OCI-M2 (cell line): ENCODE results near the gene CSE1L.
"Not testable (repeated sequence)": the region's sequence is repeated elsewhere in the genome, so short reads cannot be mapped to it uniquely, and the experiment has no call there.

ENCODE experiments used
- DNase-seq: peaks from one replicate; lab custom pipeline; 2025; ENCODE audit not compliant: unreplicated experiment; lab: John Stamatoyannopoulos, UW

Gene CSE1L

DNA sequence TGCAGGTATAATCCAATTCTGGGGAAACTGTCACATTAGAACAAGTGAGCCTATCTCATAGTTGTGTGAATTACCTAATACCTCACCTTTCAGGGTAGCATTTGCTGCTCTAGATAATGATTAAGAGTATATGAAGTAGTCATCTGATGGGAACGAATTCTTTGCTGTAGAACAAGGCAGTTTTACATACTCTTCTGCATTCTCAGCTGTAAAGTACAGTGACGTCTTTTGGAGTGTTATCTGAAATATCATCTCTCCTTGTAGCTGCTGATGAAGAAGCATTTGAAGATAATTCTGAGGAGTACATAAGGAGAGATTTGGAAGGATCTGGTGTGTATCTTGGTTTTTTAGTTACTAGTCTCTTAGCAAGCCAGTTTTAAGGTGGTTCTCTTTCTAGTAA is 28.4 kb downstream of the CSE1L start:
- DNase-seq, result no peak

DNA sequence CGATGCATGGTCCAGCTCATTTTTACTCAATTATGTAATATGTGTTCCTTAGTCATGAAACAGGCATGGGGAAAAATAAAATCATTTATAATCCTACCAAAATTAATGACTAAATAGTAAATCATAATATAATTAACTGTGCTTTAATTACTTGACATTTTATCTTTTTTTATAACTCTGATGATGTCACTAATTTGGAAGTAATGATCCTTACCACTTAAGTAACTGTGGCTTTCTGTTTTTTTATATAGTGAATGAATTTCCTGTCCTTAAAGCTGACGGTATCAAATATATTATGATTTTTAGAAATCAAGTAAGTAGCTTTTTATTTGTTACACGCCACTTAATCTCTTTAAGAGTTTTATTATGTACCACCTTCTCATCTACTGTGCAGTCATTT is 32.2 kb downstream of the CSE1L start:
- DNase-seq, result no peak

DNA sequence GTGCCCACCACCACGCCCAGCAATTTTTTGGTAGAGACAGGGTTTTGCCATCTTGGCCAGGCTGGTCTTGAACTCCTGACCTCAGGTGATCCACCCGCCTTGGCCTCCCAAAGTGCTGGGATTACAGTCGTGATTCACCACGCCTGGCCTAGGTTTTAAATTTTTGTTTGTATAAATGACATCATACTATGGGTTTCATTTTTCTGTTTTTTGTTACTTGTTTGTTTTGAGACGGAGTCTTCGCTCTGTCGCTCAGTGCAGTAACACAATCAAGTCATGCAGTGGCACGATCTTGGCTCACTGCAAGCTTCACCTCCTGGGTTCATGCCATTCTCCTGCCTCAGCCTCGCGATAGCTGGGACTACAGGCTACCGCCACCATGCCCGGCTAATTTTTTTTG is 36.2 kb downstream of the CSE1L start:
- not testable (repeated sequence) for DNase-seq

DNA sequence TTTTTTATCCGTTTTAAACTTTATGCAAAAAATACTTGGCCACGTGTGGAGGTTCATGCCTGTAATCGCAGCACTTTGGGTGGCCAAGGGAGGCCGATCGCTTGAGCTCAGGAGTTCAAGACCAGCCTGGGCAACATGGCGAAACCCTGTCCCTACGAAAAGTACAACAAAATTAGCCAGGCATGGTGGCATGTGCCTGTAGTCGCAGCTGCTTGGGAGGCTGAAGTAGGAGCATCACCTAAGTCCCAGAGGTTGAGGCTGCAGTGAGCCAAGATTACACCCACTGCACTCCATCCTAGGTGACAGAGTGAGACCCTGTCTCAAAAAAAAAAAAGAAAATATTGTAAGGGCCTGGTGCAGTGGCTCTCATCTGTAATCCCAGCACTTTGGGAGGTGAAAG is 45.0 kb downstream of the CSE1L start:
- no peak for DNase-seq

DNA sequence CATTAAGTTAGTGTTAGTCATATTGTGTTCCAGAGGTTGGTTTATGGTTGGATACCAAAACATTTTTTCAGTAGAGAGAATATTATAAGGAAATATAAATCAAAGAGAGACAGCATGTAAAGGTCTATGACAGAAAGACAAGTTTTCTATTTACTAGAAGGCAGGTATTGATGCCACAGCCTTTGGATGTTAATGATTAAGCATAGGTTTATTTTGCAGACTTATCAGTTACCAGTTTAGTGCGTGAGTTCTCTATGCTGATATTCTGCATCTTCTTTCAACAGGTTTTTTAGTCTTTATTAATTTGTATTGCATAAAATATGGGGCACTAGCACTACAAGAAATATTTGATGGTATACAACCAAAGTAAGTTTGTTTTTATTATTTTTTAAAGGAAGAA is 45.6 kb downstream of the CSE1L start:
- DNase-seq, result no peak

- no peak for DNase-seq
Measured at GRCh38 chr20:49096203-49096730, 50.2 kb downstream of the CSE1L start.

GRCh38 chr20:49097159-49097558 is 51.0 kb downstream of the CSE1L start:
- no peak for DNase-seq

DNA sequence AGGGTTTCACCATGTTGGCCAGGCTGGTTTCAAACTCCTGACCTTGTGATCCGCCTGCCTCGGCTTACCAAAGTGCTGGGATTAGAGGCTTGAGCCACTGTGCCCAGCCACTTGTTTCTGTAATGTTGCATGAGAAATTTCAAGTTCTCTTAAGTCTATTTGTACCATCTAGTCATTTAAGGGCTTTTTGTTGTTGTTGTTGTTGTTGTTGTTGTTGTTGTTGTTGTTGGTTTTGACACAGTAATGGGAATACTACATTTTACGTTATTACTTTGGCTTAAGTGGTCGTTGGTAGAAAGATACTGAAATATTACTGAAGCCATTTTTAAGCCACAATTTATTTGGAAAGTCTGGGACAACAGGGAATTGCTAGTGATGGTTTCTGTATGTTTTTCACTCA is 52.0 kb downstream of the CSE1L start:
- no peak for DNase-seq

DNA sequence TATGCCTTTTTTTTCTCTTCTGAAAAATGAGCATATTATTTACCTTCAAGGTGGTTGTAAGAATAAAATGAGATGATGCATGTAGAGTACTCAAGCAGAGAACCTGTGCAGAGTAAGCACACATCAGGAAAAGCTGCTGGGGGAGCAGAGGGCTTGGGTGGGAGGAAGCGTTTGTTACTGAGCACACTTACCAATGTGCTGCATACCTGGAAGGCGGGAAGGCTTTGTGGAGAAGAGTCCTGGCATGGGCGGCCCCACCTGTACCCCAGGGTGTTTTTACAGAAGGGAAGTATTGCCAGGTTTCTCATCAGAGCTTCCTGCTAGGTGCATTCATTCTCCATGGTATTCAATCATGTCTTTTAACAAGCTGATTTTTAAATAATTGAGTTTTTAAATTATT is 52.9 kb downstream of the CSE1L start:
- no peak for DNase-seq

DNA sequence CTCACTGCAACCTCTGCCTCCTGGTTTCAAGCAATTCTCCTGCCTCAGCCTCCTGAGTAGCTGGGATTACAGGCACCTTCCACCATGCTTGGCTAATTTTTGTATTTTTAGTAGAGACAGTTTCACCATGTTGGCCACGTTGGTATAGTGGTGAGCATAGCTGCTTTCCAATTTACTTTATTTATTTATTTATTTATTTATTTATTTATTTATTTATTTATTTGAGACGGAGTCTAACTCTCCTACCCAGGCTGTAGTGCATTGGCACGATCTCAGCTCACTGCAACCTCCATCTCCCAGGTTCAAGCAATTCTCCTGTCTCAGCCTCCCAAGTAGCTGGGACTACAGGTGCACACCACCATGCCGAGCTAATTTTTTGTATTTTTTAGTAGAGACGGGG is 54.2 kb downstream of the CSE1L start:
- DNase-seq, result not testable (repeated sequence)

- DNase-seq, result no peak
Measured at GRCh38 chr20:49100972-49101371, 54.9 kb downstream of the CSE1L start.

DNA sequence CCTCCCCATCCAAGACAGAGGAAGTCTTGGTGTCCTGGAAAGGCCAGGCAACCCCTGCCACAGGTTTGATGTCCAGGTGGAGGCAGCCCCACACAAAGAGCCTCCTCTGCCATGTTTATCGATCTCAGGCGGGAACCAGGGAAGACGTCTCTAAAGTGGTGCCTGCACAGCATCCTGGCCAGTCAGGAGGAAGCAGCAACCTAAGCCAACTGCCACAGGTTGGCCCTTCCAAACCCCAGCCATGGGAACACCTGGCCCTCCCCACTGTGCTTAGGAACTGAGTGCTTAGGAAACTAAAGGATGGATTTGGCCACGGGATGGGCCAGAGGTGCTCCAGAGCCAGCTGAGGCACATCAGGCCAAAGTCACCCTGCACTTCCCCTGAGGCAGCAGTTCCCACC is 56.9 kb downstream of the CSE1L start:
- no peak for DNase-seq

GRCh38 chr20:49103647-49104364 is 57.7 kb downstream of the CSE1L start:
- no peak for DNase-seq

GRCh38 chr20:49104365-49104648 is 58.2 kb downstream of the CSE1L start:
- no peak for DNase-seq

DNA sequence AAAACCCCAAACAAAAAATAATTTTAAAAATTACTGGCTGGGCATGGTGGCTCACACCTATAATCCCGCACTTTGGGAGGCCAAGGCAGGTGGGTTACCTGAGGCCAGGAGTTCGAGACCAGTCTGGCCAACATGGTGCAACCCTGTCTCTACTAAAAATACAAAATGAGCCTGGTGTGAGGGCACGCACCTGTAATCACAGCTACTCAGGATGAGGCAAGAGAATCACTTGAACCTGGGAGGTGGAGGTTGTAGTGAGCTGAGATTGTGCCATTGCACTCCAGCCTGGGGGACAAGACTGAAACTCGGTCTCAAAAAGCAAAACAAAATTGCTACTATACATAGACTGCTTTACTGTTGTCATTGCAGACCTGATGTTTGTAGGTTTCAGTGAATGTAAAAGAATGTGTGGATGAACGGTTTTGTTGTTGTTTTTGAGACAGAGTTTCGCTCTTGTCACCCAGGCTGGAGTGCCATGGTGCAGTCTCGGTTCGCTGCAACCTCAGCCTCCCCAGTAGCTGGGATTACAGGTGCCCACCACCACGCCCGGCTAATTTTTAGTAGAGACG is 59.0 kb downstream of the CSE1L start:
- DNase-seq, result not testable (repeated sequence)

DNA sequence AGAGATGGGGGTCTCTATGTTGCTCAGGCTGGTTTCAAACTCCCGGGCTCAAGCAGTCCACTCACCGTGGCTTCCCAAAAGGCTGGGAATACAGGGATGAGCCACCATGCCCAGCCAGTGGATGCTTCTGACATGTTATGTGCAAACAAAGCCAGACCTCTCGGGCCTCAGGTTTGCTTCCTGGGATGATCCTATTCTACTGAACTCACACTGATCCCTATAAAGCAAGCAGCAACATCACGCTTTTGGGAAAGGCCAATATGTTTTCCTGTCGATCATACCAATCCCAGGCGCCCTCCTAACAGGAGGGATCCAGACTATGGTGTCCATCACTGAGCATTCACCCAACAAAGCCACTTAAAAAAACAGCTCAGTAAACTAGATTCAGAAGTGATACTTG is 60.2 kb downstream of the CSE1L start:
- DNase-seq, result no peak

DNA sequence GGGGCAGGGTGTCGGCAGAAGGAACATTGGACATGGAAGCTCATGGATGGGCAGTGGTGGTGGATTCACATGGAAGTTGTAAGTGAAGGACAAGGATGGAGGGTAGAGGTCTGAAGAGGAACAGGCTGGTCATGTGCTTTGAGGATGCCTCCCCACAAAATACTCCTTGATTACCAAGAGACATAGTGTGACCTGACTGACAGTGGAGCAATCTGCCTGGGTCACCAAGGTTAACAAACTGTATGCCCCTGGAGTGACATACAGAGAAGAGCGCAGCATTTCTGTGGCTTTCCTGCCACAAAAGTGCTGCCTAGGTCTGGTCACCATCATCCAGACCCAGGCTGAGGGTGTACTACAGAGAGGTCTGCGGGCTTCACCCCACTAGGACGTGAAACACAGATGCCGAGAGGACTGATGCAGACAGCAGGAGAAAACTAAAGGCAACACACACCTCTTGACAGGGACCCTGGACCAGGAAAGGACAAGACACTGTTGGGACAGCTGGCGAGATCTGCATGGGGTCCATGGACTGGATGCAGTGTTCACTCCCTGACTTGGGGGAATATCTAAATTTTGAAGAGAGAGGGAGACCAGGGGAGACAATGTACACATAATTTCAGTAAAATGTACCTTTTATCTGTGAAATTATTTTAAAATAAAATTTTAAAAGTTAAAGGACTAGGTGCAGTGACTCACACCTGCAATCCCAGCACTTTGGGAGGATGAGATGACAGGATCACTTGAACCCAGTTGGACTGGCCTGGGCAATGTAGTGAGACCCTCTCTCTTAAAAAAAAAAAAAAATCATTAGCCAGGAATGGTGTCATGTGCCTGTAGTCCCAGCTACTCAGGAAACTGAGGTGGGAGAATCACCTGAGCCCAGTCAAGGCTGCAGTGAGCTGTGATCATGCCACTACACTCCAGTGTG is 64.9 kb downstream of the CSE1L start:
- no peak for DNase-seq

DNA sequence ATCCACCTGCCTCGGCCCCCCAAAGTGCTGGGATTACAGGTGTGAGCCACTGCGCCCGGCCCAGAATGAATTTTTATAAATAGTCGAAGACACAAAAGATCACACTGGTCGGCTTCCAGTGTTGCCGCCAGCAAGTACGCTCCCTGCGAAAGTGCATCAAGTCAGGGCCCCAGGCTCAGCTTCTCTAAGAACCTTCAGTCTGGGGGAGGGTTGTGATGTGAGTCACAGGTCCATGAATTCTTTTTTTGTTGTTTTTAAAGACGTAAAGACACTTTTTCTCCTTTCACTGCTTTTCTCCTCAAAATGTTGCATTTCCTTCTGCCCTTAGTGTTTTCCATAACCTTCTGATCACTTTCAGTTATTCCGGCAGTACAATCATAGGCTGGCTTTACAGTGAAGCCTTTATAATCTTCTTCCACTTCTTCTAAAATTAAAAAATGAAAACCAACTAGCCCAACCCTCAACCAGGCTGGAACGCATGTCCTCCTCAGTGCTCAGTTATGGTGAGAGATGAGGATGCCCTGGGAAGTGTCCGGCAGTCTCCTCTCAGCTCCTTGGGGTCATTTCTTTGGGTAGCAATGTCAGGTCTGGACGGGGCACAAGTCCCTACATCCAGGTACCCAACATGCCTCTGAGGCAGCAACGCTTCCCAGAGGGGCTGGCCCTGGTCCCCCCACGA is 66.6 kb downstream of the CSE1L start:
- no peak for DNase-seq

DNA sequence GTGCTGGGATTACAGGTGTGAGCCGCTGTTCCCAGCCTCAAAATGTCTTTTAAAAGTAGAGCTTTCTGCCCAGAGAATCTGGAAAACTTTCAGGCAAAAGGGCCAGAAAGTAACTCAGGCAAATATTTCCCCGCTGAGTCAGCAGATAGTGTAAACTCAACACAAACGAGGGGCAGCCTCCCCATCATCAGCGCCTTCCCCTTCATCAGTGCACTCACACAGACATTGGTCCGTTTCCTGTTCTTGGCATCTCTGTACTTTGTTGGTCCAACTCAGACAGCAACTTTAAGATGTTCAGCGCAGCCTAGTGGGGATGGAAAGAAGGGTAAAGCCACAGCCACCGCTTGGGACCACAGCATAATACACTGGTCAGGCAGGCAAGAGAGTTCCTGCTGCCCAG is 69.5 kb downstream of the CSE1L start:
- DNase-seq, result no peak

DNA sequence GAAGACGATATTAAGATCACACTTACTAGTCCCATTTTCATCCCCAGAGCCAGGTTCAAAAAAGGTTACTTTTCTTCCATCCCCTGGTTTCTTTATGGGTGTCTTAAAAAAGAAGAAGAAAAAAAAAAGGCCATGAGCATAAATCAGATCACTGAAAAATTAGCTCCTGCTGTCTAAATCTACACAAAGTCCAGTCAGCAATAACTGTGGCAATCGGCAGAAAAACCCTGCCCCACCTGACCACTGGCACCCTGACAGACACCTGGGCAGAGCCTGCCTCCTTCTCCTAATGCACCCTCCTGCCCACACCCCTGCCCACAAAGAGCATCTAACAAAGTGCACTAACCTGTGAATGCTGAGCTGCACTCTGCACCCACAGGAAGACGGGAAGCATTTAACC is 72.2 kb downstream of the CSE1L start:
- no peak for DNase-seq

DNA sequence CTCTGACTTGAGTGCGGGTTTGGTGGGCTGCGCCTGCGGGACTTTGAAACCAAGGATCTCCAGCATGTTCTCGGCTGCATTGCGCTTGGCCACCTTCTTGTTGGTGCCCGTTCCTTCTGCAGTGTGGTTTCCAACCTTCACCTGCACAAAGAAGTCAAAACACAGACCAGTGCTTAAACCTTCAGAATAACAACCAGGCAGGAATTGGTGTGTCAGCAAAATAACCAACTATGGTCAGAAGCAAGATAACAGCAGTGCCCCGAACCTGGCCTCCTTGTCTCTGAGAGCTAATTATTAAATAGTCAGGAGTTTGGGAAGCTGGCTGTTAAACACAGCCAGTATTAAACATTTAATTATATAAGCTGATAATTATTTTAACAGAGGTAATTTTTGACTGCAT is 73.9 kb downstream of the CSE1L start:
- DNase-seq, result no peak
